Gastroesophageal sphincter (tissue), 3 donors: ENCODE measurements around the gene NOP10.

Experiments used
- EP300 ChIP-seq: sonication (generic); formaldehyde crosslinking; IDR thresholded peaks from one replicate; pipeline ENCODE4 v1.6.1; 2017; ENCODE audit warnings: antibody characterized with exemption, mild to moderate bottlenecking
- POLR2A ChIP-seq, 2 donors: fragments of 450-650 bp; IDR thresholded peaks; one replicate each; pipeline ENCODE4 v1.6.1; 2017; ENCODE audit warnings: antibody characterized with exemption in 2 of 2, mild to moderate bottlenecking in 2 of 2, moderate library complexity in 1 of 2
- POLR2AphosphoS5 ChIP-seq: sonication (generic); formaldehyde crosslinking; IDR thresholded peaks from one replicate; pipeline ENCODE4 v1.6.1; 2017; ENCODE audit warnings: antibody characterized with exemption
- TF ChIP-seq, protein P1 (sequence below), 4 experiments: fragments of 200-600 bp in 2 of 4; fragments of 450-650 bp in 2 of 4; sonication (generic) in 1 of 4; IDR thresholded peaks; one replicate each; pipeline ENCODE4 v1.5.1; 2017 to 2019; ENCODE audit warnings: antibody characterized with exemption in 4 of 4, mild to moderate bottlenecking in 2 of 4, moderate library complexity in 2 of 4

- TF ChIP-seq, protein P1, sequence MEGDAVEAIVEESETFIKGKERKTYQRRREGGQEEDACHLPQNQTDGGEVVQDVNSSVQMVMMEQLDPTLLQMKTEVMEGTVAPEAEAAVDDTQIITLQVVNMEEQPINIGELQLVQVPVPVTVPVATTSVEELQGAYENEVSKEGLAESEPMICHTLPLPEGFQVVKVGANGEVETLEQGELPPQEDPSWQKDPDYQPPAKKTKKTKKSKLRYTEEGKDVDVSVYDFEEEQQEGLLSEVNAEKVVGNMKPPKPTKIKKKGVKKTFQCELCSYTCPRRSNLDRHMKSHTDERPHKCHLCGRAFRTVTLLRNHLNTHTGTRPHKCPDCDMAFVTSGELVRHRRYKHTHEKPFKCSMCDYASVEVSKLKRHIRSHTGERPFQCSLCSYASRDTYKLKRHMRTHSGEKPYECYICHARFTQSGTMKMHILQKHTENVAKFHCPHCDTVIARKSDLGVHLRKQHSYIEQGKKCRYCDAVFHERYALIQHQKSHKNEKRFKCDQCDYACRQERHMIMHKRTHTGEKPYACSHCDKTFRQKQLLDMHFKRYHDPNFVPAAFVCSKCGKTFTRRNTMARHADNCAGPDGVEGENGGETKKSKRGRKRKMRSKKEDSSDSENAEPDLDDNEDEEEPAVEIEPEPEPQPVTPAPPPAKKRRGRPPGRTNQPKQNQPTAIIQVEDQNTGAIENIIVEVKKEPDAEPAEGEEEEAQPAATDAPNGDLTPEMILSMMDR (IDR thresholded peaks at IDR 0.05) = no peak
- no peak for TF ChIP-seq POLR2A (IDR thresholded peaks at IDR 0.05)
- no peak for TF ChIP-seq POLR2AphosphoS5
- TF ChIP-seq EP300 = no peak
These were observed 12.3 kb upstream of the NOP10 start for GRCh38 chr15:34355241-34355640.
